Glutamatergic neuron (in vitro differentiated cells): ENCODE measurements around the gene ATR. TPM values are rescaled to one million over a fixed set of nuclear protein-coding genes. Genes with fewer than 3 reads are reported as not detected.

ENCODE experiments used
- DNase-seq: peaks from one replicate; pipeline ENCODE4 v3.0.0; 2022
- H3K27ac Mint-ChIP-seq: one replicate; pipeline ENCODE4 v1.8.0; 2020; ENCODE audit warnings: mild to moderate bottlenecking, mixed read lengths, inconsistent platforms; ENCODE audit not compliant: unreplicated experiment
- H3K27me3 Mint-ChIP-seq: one replicate; pipeline ENCODE4 v1.8.0; 2020; ENCODE audit warnings: mild to moderate bottlenecking, moderate library complexity, mixed read lengths, inconsistent platforms; ENCODE audit not compliant: unreplicated experiment
- H3K36me3 Mint-ChIP-seq: one replicate; pipeline ENCODE4 v1.8.0; 2020; ENCODE audit warnings: mild to moderate bottlenecking, mixed read lengths, inconsistent platforms; ENCODE audit not compliant: unreplicated experiment
- H3K4me1 Mint-ChIP-seq: one replicate; pipeline ENCODE4 v1.8.0; 2020; ENCODE audit warnings: mild to moderate bottlenecking, low read depth, mixed read lengths, inconsistent platforms; ENCODE audit not compliant: unreplicated experiment
- H3K4me3 Mint-ChIP-seq: one replicate; pipeline ENCODE4 v1.8.0; 2020; ENCODE audit warnings: mild to moderate bottlenecking, mixed read lengths, inconsistent platforms; ENCODE audit not compliant: unreplicated experiment
- H3K9me3 Mint-ChIP-seq: one replicate; pipeline ENCODE4 v1.8.0; 2020; ENCODE audit warnings: mild to moderate bottlenecking, moderate library complexity, mixed read lengths, inconsistent platforms; ENCODE audit not compliant: unreplicated experiment
- CTCF ChIP-seq: fragments of 200-600 bp; sonication (generic); IDR thresholded peaks from one replicate; pipeline ENCODE4 v1.5.0; 2021; ENCODE audit not compliant: partially characterized antibody, unreplicated experiment
- total RNA-seq: library from RNA; stranded (reverse); fragmentation: NEBNext Ultra II Directional; extraction: Animal tissue kit (Norgen Biotek cat#: 25700); gene quantifications from one replicate; pipeline ENCODE4 v1.2.1, GENCODE V29; 2021; ENCODE audit not compliant: unreplicated experiment

Gene ATR
- total RNA-seq, 1 donor from 2014 or later, result 18.3 TPM

- H3K4me3 Mint-ChIP-seq, result no peak overlapping the region
- H3K27me3 Mint-ChIP-seq, result no peaks in the 10 kb centered on the region
- DNase-seq, result no peak
Measured at GRCh38 chr3:142495103-142495502, 83.4 kb downstream of the ATR start.

GRCh38 chr3:142492184-142492583, 86.3 kb downstream of the ATR start:
- Mint-ChIP-seq H3K27ac (no peak overlapping the region), H3K4me1 (no peaks in the 10 kb centered on the region), H3K27me3 (no peaks in the 10 kb centered on the region), H3K4me3 (no peak overlapping the region), H3K36me3 (no peaks in the 10 kb centered on the region), H3K9me3 (peaks cover 1% of the 10 kb centered on the region)
- no peak for TF ChIP-seq CTCF
- no peak for DNase-seq

More at GRCh38 chr3:142495103-142495502, 83.4 kb downstream of the ATR start:
- H3K27ac Mint-ChIP-seq, result no peak overlapping the region
- no peak for TF ChIP-seq CTCF
- no peaks in the 10 kb centered on the region for H3K36me3 Mint-ChIP-seq
- H3K9me3 Mint-ChIP-seq, result peaks cover 1% of the 10 kb centered on the region
- no peaks in the 10 kb centered on the region for H3K4me1 Mint-ChIP-seq

GRCh38 chr3:142489572-142490323, 88.8 kb downstream of the ATR start:
- Mint-ChIP-seq H3K9me3 (peaks cover 1% of the 10 kb centered on the region), H3K36me3 (no peaks in the 10 kb centered on the region), H3K4me1 (no peaks in the 10 kb centered on the region), H3K4me3 (no peak overlapping the region), H3K27ac (no peak overlapping the region), H3K27me3 (no peaks in the 10 kb centered on the region)
- no peak for TF ChIP-seq CTCF
- no peak for DNase-seq

- H3K4me3 Mint-ChIP-seq, result no peak overlapping the region
- DNase-seq, result no peak
- H3K36me3 Mint-ChIP-seq, result peaks cover 14% of the 10 kb centered on the region
- no peak for TF ChIP-seq CTCF
- H3K27me3 Mint-ChIP-seq, result no peaks in the 10 kb centered on the region
- peaks cover 2% of the 10 kb centered on the region for H3K9me3 Mint-ChIP-seq
- no peak overlapping the region for H3K27ac Mint-ChIP-seq
- no peaks in the 10 kb centered on the region for H3K4me1 Mint-ChIP-seq
Measured at GRCh38 chr3:142484912-142485435, 93.6 kb downstream of the ATR start.

GRCh38 chr3:142481196-142481595, 97.3 kb downstream of the ATR start:
- Mint-ChIP-seq H3K9me3 (peaks cover 6% of the 10 kb centered on the region), H3K27ac (no peak overlapping the region), H3K27me3 (peaks cover 1% of the 10 kb centered on the region), H3K4me3 (no peak overlapping the region), H3K4me1 (no peaks in the 10 kb centered on the region), H3K36me3 (peaks cover 23% of the 10 kb centered on the region)
- no peak for DNase-seq
- no peak for TF ChIP-seq CTCF
